ENCODE measurements around the gene CCT7.

Gene CCT7

DNA sequence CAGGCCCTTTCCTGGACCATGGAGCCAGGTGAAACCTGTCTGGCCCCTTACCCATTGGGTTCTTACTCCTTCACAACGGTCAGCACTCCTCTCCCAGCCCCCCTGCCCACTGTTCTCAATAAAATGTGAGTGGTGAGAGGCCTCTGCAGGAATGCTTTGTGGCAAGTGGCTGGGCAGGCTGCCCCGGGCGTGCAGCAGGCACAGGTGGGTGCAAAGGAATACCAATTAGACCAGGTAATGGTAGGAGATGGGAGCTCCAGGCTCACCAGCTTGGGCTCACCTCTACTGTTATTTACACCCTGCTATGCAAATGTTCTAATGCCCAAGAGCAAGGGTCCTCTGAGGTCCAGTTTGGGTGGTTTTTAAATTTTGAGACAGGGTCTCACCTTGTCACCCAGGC is 7.0 kb upstream of the CCT7 start:
- no peak for DNase-seq

- no peak for DNase-seq
These were observed 5.5 kb upstream of the CCT7 start for GRCh38 chr2:73228631-73229030.

GRCh38 chr2:73232403-73233153 is 1.5 kb upstream of the CCT7 start:
- DNase-seq = no peak

DNA sequence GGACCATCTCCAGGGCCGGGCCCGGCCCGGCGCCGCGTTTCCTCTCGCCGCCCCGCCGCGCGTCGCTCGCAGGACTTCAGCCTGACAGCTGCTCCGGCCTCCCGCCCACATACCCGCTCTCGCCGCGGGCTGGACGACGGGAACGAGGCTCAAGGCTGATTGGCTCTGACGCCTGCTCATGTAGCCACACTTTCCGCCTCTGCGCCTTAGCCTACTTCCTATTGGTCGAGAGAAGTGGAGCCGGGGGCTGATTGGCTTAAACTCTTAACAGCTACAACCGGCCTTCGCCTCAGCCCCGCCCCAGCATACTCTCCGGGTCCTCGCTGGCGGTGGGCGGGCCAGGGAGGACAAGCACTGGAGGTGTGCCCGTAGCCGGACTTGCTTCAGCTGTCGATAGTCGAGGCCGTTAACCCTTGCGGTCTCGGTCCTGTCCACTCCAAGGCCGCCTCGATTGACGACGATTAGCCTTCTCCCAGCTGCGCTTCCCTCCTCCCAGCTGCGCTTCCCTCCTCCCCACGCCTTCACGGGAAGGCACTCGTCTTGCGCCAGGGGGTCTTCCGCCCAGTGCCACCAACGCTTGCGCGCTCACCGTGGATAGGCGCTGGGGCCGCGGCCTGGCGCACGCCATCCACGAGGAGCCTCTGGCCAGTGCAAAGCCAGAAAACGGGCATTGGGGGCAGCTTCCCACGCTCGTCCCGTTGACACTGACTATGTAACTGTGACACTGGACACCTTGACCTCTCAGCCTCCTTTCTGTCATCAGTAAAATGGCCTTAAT is 765 bp upstream of the CCT7 start, which contains the start of gene PRADC1:
PRADC1 (minus strand) TSS at position 86 of the 778 bp plus-strand sequence; CDS start at position 7, 79 bp downstream.
- DNase-seq = peak; percentile 98

GRCh38 chr2:73235315-73236028 is 1.4 kb downstream of the CCT7 start:
- no peak for DNase-seq

GRCh38 chr2:73237168-73237567 is 3.1 kb downstream of the CCT7 start:
- no peak for DNase-seq

DNA sequence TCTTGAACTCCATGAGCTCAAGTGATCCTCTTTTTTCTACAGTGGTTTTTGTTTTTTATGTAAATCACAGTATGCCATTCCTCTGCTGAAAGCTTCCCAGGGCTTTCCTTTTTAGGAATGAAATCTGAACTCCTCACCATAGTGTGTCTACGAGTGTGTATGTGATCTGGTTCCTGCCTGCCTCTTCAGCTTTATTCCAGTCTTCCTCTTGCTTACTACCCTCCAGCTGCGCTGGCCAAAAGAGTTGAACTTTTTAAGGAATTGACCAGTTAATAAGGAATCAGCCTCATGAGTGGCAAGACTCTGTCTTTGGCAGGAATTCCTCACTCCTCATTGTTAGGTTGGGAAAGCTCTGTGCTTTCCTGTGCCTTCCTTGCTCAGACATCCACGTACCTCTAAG is 4.0 kb downstream of the CCT7 start:
- DNase-seq = no peak

GRCh38 chr2:73238976-73239375 is 4.9 kb downstream of the CCT7 start:
- no peak for DNase-seq

DNA sequence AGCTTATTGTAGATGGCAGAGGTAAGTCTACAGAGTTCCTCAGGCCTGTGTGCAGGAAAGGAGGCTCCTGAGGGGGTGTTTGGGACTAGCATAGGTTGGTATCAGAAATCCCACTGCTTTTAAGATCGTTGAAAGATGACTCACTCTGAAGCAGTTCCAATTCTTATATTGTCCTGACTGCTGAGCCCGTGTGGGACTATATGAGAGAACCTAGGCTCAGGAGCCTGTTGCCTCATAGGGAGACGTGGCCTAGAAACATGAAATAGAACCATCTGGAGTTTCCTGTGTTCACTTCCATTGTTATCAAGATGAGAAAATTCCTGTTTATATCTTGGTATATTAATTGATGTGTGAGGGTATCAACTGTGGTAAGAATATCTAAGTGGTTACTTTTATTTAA is 5.7 kb downstream of the CCT7 start:
- DNase-seq = no peak

GRCh38 chr2:73243884-73244570 is 9.9 kb downstream of the CCT7 start:
- no peak for DNase-seq

DNA sequence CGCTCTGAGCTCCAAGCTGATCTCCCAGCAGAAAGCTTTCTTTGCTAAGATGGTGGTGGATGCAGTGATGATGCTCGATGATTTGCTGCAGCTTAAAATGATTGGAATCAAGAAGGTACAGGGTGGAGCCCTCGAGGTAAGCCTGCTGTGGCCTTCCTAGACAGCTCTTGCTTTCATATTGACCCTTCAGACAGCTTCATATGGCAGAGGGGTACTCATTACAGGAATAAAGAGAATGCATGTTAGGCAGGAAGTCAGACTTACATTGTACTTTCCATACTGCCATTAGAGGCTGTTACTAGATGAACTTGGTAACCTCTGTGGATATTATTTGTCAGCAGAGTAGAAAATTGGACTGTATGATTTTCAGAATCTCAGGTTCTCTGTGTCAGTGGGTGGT is 10.5 kb downstream of the CCT7 start:
- DNase-seq = no peak

DNA sequence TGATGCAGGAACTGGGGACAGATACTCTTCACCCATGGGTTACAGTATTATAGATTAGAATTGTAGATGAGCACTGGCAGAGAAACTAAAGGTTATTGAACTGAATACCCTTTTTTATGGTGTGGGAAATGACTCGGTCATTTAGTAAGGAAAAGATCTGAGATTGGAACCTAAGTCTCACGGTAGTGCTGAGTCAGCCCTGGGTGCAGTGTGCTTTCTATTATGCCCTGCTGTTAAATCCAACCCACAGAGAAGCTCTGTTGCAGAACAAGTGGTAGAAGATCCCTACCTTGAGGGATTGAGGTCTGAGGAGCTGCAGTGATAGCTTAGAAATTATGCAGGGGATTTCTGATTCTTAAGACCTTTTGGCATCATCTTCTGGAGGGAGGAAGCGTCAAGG is 12.7 kb downstream of the CCT7 start:
- DNase-seq = no peak

DNA sequence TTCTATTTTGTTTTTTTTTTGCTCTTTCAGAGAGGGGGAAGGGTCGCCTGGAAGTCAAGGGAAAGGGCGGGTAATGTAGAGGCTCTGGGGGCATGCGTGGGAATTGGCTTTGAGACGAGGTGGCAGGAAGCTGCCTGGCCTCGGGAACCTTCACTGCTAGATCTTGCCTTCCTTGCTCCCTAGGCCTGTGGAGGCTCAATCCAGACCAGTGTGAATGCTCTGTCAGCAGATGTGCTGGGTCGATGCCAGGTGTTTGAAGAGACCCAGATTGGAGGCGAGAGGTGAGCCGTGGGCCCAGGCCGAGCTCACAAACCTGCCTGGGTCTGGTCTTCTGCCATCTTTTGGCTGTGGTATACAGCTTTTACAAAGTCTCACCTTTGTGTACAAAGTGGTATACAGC is 15.5 kb downstream of the CCT7 start:
- DNase-seq = no peak

DNA sequence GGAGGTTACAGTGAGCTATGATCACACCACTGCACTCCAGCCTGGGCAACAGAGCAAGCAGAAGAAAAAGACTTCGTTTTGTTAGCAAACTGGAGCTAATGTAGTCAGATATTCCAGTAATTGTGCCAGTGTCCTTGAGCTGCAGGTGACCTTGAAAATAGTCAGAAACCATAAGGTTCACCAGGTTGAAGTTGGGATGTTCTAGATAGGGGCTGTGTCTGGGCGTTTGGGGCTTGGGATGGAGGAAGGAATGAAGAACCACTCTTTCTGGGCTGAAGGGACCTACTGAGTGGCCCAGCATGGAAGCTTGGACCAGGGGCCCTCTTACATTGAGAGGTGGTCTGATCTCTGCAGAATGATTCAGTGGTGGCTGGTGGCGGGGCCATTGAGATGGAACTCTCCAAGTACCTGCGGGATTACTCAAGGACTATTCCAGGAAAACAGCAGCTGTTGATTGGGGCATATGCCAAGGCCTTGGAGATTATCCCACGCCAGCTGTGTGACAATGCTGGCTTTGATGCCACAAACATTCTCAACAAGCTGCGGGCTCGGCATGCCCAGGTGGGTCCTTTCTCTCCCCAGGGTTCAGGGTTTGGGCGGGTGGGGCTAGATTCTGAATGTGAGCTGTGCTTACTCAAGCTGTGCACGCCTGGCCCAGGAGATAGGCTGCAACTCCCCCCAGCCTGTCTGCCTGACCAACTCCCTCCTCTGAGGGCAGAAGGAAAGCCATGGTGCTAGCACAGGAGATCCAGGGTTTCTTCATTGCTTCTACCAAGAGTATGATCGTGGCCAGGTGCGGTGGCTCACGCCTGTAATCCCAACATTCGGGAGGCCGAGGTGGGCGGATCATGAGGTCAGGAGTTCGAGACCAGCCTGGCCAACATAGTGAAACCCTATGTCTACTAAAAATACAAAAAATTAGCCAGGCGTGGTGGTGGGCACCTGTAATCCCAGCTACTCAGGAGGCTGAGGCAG is 17.1 kb downstream of the CCT7 start:
- DNase-seq = no peak

- no peak for DNase-seq
These were observed 18.3 kb downstream of the CCT7 start for GRCh38 chr2:73252238-73253027.

- DNase-seq = no peak
These were observed 19.3 kb downstream of the CCT7 start for GRCh38 chr2:73253400-73253799.

- no peak for DNase-seq
These were observed 19.8 kb downstream of the CCT7 start for GRCh38 chr2:73253901-73254300.

- DNase-seq = no peak
These were observed 20.4 kb downstream of the CCT7 start for GRCh38 chr2:73254343-73255006.

DNA sequence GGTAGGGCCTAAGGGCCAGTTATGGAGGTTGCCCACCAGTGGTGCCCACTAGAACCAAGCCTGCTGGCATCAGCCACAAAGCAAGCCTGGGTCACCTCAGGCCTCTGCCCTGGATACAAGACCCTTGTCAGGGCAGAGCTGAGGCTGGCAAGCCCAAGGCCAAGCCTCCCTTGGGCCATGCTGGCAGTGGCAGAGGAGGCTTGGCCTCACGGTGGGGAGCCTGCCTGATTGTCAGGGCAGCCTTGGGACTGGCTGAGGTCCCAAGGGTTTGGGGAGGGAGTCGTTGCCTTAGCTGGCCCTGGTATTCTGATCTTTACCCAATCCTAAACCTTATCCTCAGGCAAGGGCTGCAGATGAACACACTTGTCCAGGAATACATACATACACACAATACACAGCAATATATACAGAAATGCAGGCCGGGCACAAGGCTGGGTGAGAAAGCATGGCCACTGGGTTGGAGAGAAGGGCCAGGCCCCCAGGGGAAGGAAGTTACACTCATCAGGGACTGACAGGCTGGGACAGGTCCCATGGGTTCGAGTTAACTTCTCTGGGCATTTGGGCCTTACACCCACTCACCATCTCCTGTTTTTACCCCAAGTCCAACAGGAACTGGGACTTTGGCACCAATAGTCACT is 21.0 kb downstream of the CCT7 start:
- DNase-seq = no peak

Measured in GDM1 (cell line).